HG02763 (cell line): Measurements from ENCODE around the gene MAPK8IP1.

Source experiments
- ATAC-seq: cut with Tn5 transposase; IDR thresholded peaks from one replicate; pipeline ENCODE4 v1.9.1; 2021; ENCODE audit warnings: mild to moderate bottlenecking, moderate library complexity; ENCODE audit not compliant: unreplicated experiment

Gene MAPK8IP1

DNA sequence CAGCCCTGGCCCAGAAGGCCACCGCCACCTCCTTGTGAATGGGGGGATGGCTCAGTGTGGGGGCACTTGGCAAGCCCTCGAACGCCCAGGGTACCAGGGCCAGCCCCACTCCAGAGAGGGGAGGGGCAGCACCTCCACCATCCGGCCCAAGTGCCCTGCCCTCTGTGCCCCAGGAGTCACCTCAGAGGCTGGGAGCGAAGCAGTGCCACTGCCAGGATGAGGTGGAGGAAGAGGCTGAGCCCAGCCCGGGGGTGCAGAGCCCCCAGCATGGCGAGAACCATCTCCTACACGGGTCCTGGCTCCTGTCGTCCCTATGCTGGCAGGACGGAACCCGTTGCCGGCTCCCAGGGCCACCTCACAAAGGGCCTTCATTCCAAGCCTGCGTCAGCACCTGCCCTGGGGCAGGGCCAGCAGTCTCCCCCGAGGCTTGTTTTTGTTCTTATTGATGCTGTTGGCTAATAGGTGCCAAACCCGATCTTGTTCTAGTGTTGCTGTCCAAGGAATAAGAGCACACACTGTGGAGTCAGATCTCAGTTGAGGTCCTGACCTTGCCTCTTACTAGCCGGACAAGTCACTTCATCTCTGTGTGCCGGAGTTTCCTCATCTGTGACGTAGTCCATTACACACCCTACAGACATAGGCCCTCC, 21.6 kb downstream of the MAPK8IP1 start, which contains the start of gene FREY1:
FREY1 (minus strand) TSS at position 307 of the 647 bp plus-strand sequence; CDS start at position 281, 26 bp downstream.
- ATAC-seq, result no peak

GRCh38 chr11:45907911-45908370, 22.5 kb downstream of the MAPK8IP1 start:
- no peak for ATAC-seq

GRCh38 chr11:45909594-45910475, 24.4 kb downstream of the MAPK8IP1 start:
- ATAC-seq, result no peak

DNA sequence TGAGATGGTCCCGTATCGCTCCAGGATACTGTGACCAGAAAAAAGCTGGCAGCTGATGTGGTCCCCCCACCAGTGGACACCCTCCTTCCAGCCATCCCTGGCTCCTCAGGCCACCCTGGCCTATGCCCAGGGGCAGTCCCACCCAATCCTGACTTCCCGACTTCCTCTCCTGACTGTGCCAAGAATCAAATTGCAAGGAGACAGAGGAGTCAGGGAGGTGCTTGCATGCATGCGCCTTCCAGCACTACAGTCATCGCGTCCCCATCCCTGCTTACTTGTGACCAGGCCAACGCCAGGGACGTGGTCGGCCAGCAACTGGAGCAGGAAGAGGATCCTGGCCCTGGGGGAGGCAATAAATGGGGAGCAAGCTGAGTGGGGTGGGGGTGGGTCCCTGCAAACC, 25.2 kb downstream of the MAPK8IP1 start:
- no peak for ATAC-seq

DNA sequence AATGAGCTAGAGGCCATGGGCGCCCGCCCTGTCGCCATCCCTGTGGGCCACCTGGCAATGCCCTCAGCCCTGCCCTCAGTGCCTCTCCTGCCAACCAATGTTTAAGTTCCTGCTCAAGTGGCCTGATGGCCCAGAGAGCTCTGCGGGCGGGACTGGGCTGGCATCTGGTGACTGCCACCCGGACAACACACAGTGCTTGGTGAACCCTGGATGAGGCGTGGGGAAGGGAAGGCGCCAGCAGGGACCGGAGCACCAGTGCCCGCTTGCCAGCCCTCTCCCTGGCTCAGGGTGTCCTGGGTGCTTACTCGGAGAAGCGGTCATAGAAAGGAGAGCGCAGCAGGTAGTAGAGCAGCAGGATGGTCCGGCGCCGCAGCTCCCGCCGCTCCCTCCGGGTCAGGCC, 28.1 kb downstream of the MAPK8IP1 start:
- no peak for ATAC-seq

DNA sequence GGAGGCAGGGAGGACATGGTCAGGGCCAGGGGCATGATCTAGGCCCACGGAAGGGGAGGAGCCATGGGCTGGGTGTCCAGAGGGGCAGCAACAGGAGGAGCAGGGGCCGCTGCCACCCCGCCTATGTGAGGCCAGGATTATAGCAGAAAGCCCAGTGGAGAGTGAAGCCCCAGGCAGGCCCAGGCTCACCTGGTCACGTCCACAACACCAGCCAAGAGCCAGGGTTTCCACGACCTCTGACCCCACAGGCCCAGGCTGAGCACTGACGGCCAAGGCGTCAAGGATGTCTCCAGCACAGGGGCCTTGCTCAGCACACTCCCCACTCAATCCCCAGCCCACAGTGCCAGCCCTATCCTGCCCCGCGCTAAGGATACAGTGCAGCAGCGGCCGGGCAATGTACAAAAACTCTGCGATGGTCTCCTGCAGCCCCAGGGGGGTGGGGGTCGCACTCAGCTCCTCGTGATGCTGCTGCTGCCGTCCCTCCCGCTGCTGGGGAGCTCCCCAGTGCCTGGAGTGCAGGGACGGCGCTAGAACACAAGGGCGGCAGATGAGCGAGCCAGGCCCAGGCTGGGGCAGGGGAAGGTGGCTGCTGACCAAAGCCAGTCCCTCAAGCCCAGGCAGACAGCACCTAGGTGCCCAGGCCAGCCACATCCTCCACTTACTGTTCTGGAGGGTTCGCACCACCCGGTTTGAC, 28.6 kb downstream of the MAPK8IP1 start:
- ATAC-seq, result no peak

- no peak for ATAC-seq
Measured at GRCh38 chr11:45915446-45915845, 30.0 kb downstream of the MAPK8IP1 start.

DNA sequence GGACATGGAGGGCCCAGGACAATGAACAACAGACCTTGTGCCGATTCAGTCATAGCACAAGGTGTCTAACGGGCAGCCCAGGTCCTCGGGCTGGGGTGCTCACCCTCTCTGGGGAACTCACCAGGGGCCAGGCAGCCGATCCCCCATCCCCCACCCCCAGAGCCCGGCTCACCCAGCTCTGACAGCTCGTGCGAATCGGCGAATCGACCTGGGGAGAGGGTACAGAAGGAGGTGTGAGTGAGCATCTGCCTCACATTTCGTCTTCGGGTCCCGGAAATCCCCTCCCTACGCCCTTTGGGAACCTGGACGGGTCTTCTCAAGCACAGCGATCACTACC, 31.8 kb downstream of the MAPK8IP1 start:
- ATAC-seq, result peak; percentile 1

- peak; percentile 87 for ATAC-seq
Measured at GRCh38 chr11:45917623-45918330, 32.3 kb downstream of the MAPK8IP1 start, which contains the start of gene PEX16. Gene PEX16, minus strand, starts transcription at chr11:45917877. Its CDS starts 66 bp downstream, at chr11:45917811.

GRCh38 chr11:45918331-45918941, 33.0 kb downstream of the MAPK8IP1 start:
- peak; percentile 38 for ATAC-seq

DNA sequence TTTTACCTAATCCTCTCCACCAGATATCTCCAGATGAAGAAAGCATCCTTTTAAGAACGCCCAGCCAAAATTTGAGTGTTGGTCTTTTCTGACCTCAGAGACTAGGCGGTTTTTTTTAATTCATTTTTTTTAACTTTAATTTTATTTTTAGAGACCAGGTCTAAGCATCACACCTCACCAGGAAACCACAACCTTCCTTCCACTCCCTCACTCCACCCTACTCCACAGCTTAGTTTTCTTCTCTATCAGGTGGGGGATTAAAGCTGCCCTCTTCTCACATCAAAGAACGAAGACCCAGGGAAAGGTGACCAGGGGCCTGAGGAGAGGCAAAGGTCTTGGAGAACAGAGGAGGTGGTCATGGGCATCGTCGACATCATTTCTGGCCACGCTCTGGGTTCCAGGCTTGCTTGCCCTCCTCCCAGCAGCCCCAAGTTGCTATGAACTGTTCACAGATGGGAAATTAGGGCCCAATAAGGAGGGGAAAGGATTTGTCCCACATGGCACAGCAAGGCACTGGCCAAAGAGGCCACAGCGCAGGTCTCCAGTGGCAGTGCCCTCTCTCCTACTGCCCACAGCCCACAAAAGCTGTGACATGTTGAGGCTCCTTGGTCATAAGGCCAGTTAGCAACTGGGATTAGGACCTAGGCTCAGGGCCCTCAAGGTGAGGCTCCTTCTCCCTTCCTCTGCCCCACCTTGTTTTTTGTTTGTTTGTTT, 33.7 kb downstream of the MAPK8IP1 start:
- ATAC-seq, result no peak

GRCh38 chr11:45919806-45920530, 34.5 kb downstream of the MAPK8IP1 start:
- no peak for ATAC-seq

GRCh38 chr11:45920531-45921477, 35.4 kb downstream of the MAPK8IP1 start:
- ATAC-seq, result no peak

DNA sequence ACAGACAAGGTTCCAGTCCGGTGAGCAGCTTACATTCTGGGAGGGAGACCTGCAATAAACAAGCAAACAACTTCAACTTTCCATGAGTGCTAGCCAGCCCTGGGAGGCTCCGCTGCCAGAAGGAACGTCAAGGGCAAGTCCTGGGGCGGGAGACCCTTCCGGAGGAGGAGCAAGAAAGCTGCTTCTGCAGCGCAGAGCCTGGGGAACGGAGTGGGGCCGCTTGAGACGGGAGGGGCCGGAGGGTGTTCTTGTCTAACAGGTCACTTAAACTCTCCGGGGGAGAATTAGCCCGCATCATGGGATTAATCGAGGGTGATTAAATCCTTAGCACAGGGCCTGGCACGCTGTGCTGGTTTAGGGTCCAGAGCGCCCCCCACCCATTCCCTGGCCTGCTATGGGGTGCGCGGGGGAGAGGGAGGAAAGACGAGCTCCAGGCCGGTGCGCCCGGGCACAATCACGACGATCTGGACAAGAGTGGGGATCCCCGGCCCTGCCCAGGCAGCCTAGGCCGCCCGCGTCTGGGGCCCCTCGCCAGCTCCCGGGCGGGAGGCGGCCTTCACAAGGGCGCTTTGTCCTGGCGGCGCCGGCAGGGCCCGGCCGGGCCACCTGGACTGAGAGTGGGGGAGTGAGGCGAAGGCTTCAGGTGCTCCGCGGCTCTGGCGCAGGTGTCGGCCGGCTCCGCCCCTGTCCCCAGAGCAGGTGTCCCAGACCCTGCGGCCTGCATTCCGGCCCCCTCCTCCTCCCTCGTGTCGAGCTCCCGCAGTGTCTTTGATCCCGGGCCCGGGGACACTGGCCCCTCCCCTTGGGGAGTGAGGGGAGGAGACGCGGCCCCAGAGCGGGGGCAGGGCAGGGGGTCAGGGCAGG, 36.3 kb downstream of the MAPK8IP1 start:
- ATAC-seq, result no peak

DNA sequence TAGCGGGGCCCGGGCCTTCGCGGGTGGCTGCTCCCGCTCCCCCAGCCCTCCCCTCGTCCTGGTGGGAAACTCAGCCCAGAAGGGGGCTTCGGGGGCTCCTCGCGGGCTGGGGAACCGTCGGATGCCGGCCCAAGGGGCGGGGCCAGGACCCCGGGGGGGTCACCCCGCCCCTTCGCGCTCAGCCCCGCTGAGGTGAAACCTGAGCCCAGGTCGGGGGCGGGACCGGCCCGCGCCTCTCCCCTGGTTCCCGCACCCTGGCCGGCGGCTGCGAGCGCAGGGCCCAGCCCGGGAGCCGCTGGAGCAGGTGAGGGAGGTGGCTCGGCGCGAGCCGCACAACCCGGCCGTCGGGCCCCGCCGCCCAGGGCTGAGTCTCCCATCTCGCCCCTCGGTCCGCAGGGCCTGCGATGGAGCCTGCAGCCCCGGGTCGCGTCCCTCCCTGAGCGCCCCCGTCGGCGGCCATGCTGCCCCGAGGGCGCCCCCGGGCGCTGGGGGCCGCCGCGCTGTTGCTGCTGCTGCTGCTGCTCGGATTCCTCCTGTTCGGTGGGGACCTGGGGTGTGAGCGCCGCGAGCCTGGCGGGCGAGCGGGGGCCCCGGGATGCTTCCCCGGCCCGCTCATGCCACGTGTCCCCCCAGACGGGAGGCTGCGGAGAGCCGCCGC, 37.1 kb downstream of the MAPK8IP1 start, which contains the start of gene LARGE2:
LARGE2 (plus strand) TSS at position 232 of the 658 bp plus-strand sequence; CDS start at position 459, 227 bp downstream.
- ATAC-seq, result no peak
